HepG2 (cell line): ENCODE results near the gene CCDC85C. TPM values are rescaled to one million over a fixed set of nuclear protein-coding genes. Genes with fewer than 3 reads are reported as not detected.

Experiments used
- DNMT1 ChIP-seq: sonication (generic); formaldehyde crosslinking; IDR thresholded peaks from 2 replicates; pipeline ENCODE4 v1.5.1; 2020; ENCODE audit warnings: mild to moderate bottlenecking, missing genetic modification reagents
- FIP1L1 ChIP-seq: fragments of 200-400 bp; formaldehyde crosslinking; IDR thresholded peaks from 2 replicates; pipeline ENCODE4 v1.6.1; 2018; ENCODE audit warnings: low read depth, mild to moderate bottlenecking, low read length, moderate library complexity, borderline replicate concordance; ENCODE audit not compliant: insufficient read depth
- HDAC6 ChIP-seq: fragments of 200-600 bp; sonication (generic); IDR thresholded peaks from 2 replicates; pipeline ENCODE4 v1.7.0; 2017; ENCODE audit warnings: mild to moderate bottlenecking, antibody characterized with exemption, low read length, low read depth
- HHEX ChIP-seq: IDR thresholded peaks from 2 replicates; pipeline ENCODE4 v1.6.1; 2016; ENCODE audit warnings: control low read depth
- HNRNPH1 ChIP-seq: fragments of 200-400 bp; formaldehyde crosslinking; optimal IDR thresholded peaks from 2 replicates; pipeline ENCODE3; 2017; ENCODE audit warnings: mild to moderate bottlenecking, low read depth, low read length
- HNRNPLL ChIP-seq: fragments of 200-400 bp; formaldehyde crosslinking; IDR thresholded peaks from 2 replicates; pipeline ENCODE4 v1.6.1; 2017; ENCODE audit warnings: mild to moderate bottlenecking, low read depth, low read length; ENCODE audit not compliant: poor library complexity, severe bottlenecking
- HOXA9 ChIP-seq: sonication (generic); formaldehyde crosslinking; IDR thresholded peaks from 2 replicates; pipeline ENCODE4 v1.8.1; 2022; ENCODE audit warnings: missing genetic modification reagents, mild to moderate bottlenecking, moderate library complexity, borderline replicate concordance
- KMT2A ChIP-seq: sonication (generic); formaldehyde crosslinking; IDR thresholded peaks from 2 replicates; pipeline ENCODE4 v1.4.0; 2020; ENCODE audit warnings: missing genetic modification reagents
- PRDM15 ChIP-seq: sonication (generic); formaldehyde crosslinking; IDR thresholded peaks from 2 replicates; pipeline ENCODE4 v1.4.0; 2020; ENCODE audit warnings: missing genetic modification reagents
- RARA ChIP-seq: IDR thresholded peaks from 2 replicates; pipeline ENCODE4 v1.6.1; 2016; ENCODE audit warnings: missing genetic modification reagents, missing compliant biosample characterization
- SIN3B ChIP-seq: fragments of 150-350 bp; IDR thresholded peaks from 2 replicates; pipeline ENCODE4 v1.6.1; 2014; ENCODE audit warnings: low read length
- SOX13 ChIP-seq, 3 experiments: fragments of 450-650 bp in 1 of 3; sonication (generic) in 1 of 3; formaldehyde crosslinking in 1 of 3; IDR thresholded peaks in 2 of 3; conservative IDR thresholded peaks in 1 of 3; 2 replicates each; pipeline versions ENCODE4 v1.5.0 to v1.6.1; 2016 to 2020; ENCODE audit warnings: antibody characterized with exemption in 1 of 3, mild to moderate bottlenecking in 1 of 3, missing compliant biosample characterization in 1 of 3, missing genetic modification reagents in 1 of 3, moderate library complexity in 1 of 3
- ZFYVE20 ChIP-seq: sonication (generic); formaldehyde crosslinking; IDR thresholded peaks from 2 replicates; pipeline ENCODE4 v1.8.0; 2023; ENCODE audit warnings: low read depth, mild to moderate bottlenecking, moderate library complexity, missing genetic modification reagents, borderline replicate concordance
- ZNF101 ChIP-seq: sonication (generic); formaldehyde crosslinking; IDR thresholded peaks from 2 replicates; pipeline ENCODE4 v1.4.0; 2020; ENCODE audit warnings: mild to moderate bottlenecking, low read depth, missing genetic modification reagents, borderline replicate concordance
- ZNF225 ChIP-seq: sonication (generic); formaldehyde crosslinking; IDR thresholded peaks from 2 replicates; pipeline ENCODE4 v1.4.0; 2020; ENCODE audit warnings: mild to moderate bottlenecking, missing genetic modification reagents
- ZNF30 ChIP-seq: sonication (generic); formaldehyde crosslinking; IDR thresholded peaks from 2 replicates; pipeline ENCODE4 v1.5.0; 2020; ENCODE audit warnings: mild to moderate bottlenecking, missing genetic modification reagents
- ZNF567 ChIP-seq: sonication (generic); formaldehyde crosslinking; IDR thresholded peaks from 2 replicates; pipeline ENCODE4 v1.8.1; 2023; ENCODE audit warnings: mild to moderate bottlenecking, missing genetic modification reagents, borderline replicate concordance
- ZXDC ChIP-seq: sonication (generic); formaldehyde crosslinking; IDR thresholded peaks from 2 replicates; pipeline ENCODE4 v1.5.0; 2020; ENCODE audit warnings: mild to moderate bottlenecking, missing genetic modification reagents
- polyA plus RNA-seq, 8 experiments: library from polyadenylated mRNA; depleted of rRNA in 3 of 8; stranded (reverse) in 7 of 8; unstranded in 1 of 8; fragments of >200 nt; fragmentation: Illumina TruSeq in 4 of 8; extraction: Trizol in 4 of 8; gene quantifications; 2 replicates each; pipeline versions ENCODE4 v1.2.1 to v1.2.3, GENCODE V29; 2011 to 2016; ENCODE audit warnings: low read depth in 4 of 8, missing spikeins in 1 of 8, mixed read lengths in 1 of 8; ENCODE audit not compliant: insufficient read depth in 1 of 8
- total RNA-seq, 5 experiments: library from RNA; depleted of rRNA; stranded (reverse); fragments of >200 nt; fragmentation: Illumina TruSeq; extraction: Trizol; gene quantifications; 2 replicates each; pipeline ENCODE4 v1.2.3, GENCODE V29; 2016; ENCODE audit warnings: low read depth in 1 of 5
- TF ChIP-seq, protein P1 (sequence below): sonication (generic); formaldehyde crosslinking; IDR thresholded peaks from 2 replicates; pipeline ENCODE4 v1.8.0; 2022; ENCODE audit warnings: mild to moderate bottlenecking, missing genetic modification reagents, moderate library complexity
- TF ChIP-seq, protein P2 (sequence below): sonication (generic); formaldehyde crosslinking; IDR thresholded peaks from 2 replicates; pipeline ENCODE4 v1.5.1; 2020; ENCODE audit warnings: missing genetic modification reagents, mild to moderate bottlenecking, borderline replicate concordance
- TF ChIP-seq, protein P3 (sequence below): sonication (generic); formaldehyde crosslinking; IDR thresholded peaks from 2 replicates; pipeline ENCODE4 v1.5.0; 2020; ENCODE audit warnings: mild to moderate bottlenecking, missing genetic modification reagents

CCDC85C gene
- total and polyA plus RNA-seq, 2 of the 13 experiments (the other 11 are each of a cell fraction or from before 2014, with no cell fraction given), result 18.8 to 43.8 TPM

- TF ChIP-seq, protein P1, sequence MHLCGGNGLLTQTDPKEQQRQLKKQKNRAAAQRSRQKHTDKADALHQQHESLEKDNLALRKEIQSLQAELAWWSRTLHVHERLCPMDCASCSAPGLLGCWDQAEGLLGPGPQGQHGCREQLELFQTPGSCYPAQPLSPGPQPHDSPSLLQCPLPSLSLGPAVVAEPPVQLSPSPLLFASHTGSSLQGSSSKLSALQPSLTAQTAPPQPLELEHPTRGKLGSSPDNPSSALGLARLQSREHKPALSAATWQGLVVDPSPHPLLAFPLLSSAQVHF (CRISPR knock-in tag), result no peak
- TF ChIP-seq ZNF30 (CRISPR knock-in tag) (no peak), ZXDC (CRISPR knock-in tag) (peak; percentile 99), ZNF225 (no peak), SIN3B (0 out of 2 replicates have a peak, but pooled peaks have one; percentile 31), FIP1L1 (no peak), ZNF101 (CRISPR knock-in tag) (no peak), SOX13 (IDR thresholded peaks at IDR 0.05) (no peak), SOX13 (CRISPR knock-in tag; conservative IDR thresholded peaks at IDR 0.05 in 1 of 2, IDR thresholded peaks at IDR 0.05 in 1 of 2) (no peak), HNRNPLL (peak; percentile 51), HOXA9 (CRISPR knock-in tag) (no peak), HDAC6 (no peak), ZFYVE20 (CRISPR knock-in tag) (no peak), HHEX (CRISPR knock-in tag) (no peak), ZNF567 (no peak), PRDM15 (CRISPR knock-in tag) (no peak), RARA (CRISPR knock-in tag) (no peak), KMT2A (CRISPR knock-in tag) (no peak), DNMT1 (CRISPR knock-in tag) (no peak), HNRNPH1 (no peak)
- TF ChIP-seq, protein P2, sequence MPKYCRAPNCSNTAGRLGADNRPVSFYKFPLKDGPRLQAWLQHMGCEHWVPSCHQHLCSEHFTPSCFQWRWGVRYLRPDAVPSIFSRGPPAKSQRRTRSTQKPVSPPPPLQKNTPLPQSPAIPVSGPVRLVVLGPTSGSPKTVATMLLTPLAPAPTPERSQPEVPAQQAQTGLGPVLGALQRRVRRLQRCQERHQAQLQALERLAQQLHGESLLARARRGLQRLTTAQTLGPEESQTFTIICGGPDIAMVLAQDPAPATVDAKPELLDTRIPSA (CRISPR knock-in tag), result no peak
- TF ChIP-seq, protein P3, sequence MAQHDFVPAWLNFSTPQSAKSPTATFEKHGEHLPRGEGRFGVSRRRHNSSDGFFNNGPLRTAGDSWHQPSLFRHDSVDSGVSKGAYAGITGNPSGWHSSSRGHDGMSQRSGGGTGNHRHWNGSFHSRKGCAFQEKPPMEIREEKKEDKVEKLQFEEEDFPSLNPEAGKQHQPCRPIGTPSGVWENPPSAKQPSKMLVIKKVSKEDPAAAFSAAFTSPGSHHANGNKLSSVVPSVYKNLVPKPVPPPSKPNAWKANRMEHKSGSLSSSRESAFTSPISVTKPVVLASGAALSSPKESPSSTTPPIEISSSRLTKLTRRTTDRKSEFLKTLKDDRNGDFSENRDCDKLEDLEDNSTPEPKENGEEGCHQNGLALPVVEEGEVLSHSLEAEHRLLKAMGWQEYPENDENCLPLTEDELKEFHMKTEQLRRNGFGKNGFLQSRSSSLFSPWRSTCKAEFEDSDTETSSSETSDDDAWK (CRISPR knock-in tag), result no peak
These were observed 315 bp upstream of the CCDC85C start (continued) for GRCh38 chr14:99604278-99604765.
